Endothelial cell of umbilical vein (primary cell): ENCODE measurements around the gene PLXNC1.

Source experiments
- CTCF ChIP-seq, 2 donors: IDR thresholded peaks; 1 replicate in 1 of 2; 2 replicates in 1 of 2; pipeline ENCODE4 v1.5.1; 2011; ENCODE audit warnings: low read length in 2 of 2, mild to moderate bottlenecking in 2 of 2, moderate library complexity in 2 of 2, control low read depth in 1 of 2, inconsistent platforms in 1 of 2, low read depth in 1 of 2; ENCODE audit not compliant: insufficient read depth in 1 of 2; ENCODE audit errors: extremely low read depth in 1 of 2
- POLR2A ChIP-seq: IDR thresholded peaks from 2 replicates; pipeline ENCODE4 v1.6.1; 2012; ENCODE audit warnings: low read depth, mild to moderate bottlenecking, control low read depth, low read length

GRCh38 chr12:94204499-94205247, 56.3 kb downstream of the PLXNC1 start:
- TF ChIP-seq POLR2A (no peak), CTCF (IDR thresholded peaks at IDR 0.05; ENCODE audit: extremely low read depth in 1 of 2, insufficient read depth in 1 of 2, low read depth in 1 of 2, low read length in 2 of 2) (no peak)
